Left hindlimb (tissue), 1 donor: ENCODE measurements around the gene TUBB3.
"Not testable (repeated sequence)": the region's sequence is repeated elsewhere in the genome, so short reads cannot be mapped to it uniquely, and the experiment has no call there.

Source experiments
- DNase-seq: peaks from one replicate; pipeline ENCODE4 v3.0.0-alpha.2; 2018

The TUBB3 gene

DNA sequence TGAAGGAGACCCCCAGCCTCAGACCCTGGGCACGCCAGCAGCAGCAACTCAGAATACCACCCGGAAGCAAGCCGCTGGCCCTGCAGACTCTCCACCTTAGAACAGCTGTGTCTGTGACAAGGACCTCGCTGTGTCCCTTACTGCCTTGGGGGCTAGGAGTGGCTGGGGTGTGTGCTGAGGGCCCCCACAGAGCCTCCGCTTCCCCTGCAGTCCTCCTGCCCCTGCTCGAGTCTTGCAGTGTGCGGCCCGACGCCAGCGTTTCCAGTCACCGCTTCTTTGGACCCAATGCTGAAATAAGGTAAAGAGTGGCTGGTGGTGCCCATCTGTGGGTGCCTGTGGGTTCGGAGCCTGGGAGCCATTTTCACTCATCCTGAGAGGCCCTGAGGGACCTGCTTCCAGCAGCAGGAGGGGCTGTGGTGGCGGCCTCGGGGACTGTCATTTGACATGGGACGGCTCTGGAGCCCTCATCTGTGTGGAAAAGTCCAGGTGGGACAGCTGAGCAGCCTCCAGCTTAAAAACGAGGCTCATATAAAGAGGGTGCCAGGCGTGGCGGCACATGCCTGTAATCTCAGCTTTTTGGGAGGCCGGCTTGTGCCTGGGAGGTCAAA, 19.1 kb upstream of the TUBB3 start:
- DNase-seq: no peak

- no peak for DNase-seq
Measured at GRCh38 chr16:89904606-89905510, 18.3 kb upstream of the TUBB3 start.

DNA sequence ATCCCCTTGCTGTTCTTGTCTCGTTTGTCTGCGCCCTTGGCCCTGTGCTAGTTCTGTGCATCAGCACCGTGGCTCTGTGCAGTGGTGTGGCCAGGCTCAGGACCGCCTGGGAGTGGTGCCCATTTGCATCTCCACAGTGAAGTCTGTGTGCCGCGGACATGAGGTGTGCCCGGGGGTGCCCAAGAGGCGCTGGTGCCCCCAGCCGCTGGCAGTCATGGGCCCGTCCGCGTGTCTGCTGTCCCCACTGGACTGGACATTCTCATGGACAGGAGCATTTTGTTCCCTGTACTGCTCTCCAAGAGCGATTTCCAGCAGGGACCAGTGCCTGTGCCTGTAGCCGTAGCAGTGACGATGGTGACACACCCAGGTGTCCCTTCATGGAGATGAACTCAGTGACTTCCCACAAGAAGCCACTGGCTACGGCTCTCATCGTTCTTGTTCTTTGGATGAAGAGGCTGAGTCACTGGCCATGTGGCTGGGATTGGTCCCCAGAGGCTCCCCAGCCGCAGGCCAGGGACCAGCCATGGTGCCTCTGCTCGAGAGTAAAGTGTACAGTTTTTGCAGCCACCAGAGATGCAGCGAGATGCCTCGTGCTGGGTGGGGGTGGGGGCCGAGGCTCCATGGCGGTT, 17.5 kb upstream of the TUBB3 start:
- no peak for DNase-seq

GRCh38 chr16:89906140-89907025, 16.8 kb upstream of the TUBB3 start:
- no peak for DNase-seq

DNA sequence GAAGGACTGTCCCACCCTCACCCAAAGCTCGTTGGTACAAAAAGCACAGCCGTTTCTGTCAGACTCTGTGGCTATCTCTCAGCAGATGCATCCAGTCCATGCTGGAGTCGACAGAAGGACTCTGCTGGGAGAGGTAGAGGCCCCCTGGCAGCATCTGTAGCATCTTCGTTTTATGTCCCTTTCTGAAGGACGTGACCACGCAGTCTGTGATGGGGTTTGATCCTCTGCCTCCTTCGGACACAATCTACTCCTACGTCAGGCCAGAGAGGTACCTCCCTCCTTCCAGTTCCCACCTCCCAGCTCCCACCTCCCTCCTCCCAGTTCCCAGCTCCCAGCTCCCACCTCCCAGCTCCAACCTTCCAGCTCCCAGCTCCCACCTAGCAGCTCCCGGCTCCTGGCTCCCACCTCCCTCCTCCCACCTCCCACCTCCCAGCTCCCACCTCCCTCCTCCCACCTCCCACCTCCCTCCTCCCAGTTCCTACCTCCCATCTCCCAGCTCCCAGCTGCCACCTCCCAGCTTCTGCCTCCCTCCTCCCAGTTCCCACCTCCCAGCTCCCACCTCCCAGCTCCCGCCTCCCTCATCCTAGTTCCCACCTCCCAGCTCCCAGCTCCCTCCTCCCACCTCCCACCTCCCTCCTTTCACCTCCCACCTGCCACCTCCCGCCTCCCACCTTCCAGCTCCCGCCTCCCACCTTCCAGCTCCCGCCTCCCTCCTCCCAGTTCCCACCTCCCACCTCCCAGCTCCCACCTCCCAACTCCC, 15.9 kb upstream of the TUBB3 start:
- DNase-seq: no peak

GRCh38 chr16:89908236-89908635, 14.9 kb upstream of the TUBB3 start:
- DNase-seq: no peak

GRCh38 chr16:89909777-89910716, 13.1 kb upstream of the TUBB3 start:
- DNase-seq: no peak

- no peak for DNase-seq
Measured at GRCh38 chr16:89910717-89911354, 12.3 kb upstream of the TUBB3 start.

DNA sequence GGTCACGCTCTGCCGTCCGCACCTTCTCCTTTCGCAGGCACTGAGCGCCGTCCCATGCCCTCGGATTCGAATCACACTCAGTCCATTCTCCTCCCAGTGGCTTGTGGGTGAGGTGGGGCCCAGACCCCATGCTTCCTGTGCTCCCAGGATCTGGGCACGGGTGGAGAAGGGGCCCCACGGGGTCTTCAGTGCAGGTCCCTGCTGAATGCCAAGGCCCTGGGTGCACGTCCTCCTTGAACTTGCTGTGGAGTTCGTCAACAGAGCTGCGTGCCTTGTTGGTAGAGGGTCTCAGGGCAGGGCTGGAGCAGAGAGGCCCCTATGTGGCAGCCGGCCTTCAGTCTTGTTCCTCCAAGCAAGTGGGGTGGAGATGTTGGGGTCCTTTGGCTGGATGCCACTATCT, 11.8 kb upstream of the TUBB3 start:
- no peak for DNase-seq

DNA sequence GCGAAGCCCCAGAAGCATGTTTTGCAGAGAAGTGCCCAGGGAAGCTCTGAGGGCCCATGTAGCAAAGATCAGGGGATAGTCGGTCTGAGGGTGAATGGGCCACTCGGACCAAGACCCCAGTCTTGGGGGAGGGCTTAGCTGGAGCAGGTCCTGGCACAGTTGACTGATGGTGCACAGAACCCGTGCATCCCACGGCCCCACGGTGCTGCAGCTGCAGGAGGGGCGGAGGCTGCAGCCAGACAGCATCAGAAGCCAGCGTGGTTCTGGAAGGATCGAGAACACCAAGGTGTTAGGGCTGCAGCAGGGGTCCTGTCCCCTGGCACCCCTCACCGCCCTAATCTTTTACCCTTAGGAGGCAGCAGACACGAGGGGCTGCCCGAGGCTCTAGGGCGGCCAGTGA, 11.0 kb upstream of the TUBB3 start:
- no peak for DNase-seq

GRCh38 chr16:89912627-89913026, 10.5 kb upstream of the TUBB3 start:
- no peak for DNase-seq

- no peak for DNase-seq
Measured at GRCh38 chr16:89913408-89914387, 9.4 kb upstream of the TUBB3 start.

DNA sequence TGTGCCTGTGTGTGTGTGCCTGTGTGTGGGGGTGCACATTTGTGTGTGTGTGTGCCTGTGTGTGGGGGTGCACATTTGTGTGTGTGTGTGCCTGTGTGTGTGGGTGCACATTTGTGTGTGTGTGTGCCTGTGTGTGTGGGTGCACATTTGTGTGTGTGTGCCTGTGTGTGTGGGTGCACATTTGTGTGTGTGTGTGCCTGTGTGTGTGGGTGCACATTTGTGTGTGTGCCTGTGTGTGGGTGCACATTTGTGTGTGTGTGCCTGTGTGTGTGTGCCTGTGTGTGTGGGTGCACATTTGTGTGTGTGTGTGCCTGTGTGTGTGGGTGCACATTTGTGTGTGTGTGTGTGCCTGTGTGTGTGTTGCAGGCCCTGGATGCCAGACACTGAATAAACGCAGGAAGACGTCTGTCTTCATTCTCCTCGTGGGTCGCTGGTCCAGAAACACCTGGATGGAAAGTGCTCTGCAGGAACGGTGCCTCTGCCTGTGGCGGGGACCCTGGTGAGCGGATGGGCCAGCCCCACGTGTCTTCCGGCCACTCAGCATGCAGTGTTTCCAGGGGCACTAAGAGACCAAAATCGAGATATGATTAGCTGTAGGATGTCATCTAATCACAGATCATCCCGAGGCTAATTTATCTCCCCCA, 8.4 kb upstream of the TUBB3 start:
- not testable (repeated sequence) for DNase-seq

GRCh38 chr16:89915303-89916232, 7.6 kb upstream of the TUBB3 start:
- DNase-seq: no peak

DNA sequence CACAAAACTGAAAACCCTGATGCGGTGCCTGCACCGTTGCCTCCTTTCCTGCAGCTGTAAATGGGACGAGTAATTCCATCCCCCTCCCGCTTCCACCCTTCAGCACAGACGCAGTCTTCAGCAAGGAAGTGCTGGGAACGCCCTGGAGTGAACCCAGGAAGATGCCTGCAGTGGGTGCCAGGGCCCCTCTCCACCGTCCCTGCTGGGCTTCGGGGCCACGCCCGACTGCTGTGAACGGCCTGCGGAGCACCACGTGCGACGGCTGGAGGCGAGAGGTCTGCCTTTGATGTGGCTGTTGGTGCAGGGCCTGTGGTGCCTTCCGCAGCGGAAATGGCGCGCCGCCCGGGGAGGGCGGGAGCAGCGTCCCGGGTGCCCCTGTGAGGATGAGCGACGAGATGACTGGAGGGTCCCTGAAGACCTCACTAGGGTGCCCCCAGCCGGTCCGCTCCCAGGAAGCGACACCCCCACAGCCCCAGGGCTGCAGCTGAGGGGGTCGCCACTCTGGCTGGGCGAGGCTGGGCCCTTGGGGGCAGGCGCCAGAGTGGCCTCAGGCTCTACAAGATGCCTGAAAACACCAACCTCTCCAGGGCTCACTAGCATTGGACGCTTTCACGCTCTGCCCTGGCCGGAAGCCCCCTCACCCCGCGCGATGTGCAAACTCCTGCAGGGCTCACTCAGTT, 5.2 kb upstream of the TUBB3 start:
- peak; percentile 75 for DNase-seq

GRCh38 chr16:89918453-89919347, 4.4 kb upstream of the TUBB3 start, which contains the start of gene MC1R:
MC1R (plus strand) TSS chr16:89918862; CDS start chr16:89919259, 397 bp downstream.
- peak; percentile 48 for DNase-seq
